OCI-LY3 (cell line): ENCODE results near the gene CCDC182.

Source experiments
- EZH2phosphoT487 ChIP-seq: fragments of 200-600 bp; shearing (Covaris generic); IDR thresholded peaks from 2 replicates; pipeline ENCODE4 v1.6.1; 2018; ENCODE audit warnings: antibody characterized with exemption, mixed run types, low read depth
- TF ChIP-seq, protein P1 (sequence below): fragments of 200-600, 300-600 bp; sonication (generic); IDR thresholded peaks from 2 replicates; pipeline ENCODE4 v1.5.1; 2014; ENCODE audit warnings: antibody characterized with exemption, low read length, low read depth

DNA sequence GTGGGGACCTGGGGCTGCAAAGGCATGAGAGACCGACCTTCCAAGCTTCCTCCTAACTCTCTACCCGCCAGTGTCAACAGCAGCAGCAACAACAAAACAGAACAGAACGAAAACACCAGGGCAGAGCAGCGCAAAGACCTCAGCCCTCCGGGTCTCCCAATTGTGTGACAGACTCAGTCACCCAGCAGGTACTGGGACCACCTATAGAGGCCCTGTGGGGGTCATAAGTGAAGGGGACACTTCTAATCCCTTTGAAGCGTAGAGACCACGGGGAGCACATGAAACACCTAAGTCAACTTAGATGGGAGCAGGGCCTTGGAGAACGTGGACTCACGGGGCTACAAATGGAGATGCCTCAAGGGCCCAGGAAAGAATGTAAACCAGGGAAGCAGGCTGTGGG lies 12.6 kb upstream of the CCDC182 start:
- TF ChIP-seq, protein P1, sequence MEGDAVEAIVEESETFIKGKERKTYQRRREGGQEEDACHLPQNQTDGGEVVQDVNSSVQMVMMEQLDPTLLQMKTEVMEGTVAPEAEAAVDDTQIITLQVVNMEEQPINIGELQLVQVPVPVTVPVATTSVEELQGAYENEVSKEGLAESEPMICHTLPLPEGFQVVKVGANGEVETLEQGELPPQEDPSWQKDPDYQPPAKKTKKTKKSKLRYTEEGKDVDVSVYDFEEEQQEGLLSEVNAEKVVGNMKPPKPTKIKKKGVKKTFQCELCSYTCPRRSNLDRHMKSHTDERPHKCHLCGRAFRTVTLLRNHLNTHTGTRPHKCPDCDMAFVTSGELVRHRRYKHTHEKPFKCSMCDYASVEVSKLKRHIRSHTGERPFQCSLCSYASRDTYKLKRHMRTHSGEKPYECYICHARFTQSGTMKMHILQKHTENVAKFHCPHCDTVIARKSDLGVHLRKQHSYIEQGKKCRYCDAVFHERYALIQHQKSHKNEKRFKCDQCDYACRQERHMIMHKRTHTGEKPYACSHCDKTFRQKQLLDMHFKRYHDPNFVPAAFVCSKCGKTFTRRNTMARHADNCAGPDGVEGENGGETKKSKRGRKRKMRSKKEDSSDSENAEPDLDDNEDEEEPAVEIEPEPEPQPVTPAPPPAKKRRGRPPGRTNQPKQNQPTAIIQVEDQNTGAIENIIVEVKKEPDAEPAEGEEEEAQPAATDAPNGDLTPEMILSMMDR, result no peak
- TF ChIP-seq EZH2phosphoT487, result no peak
